HepG2 (cell line): ENCODE results near the gene ITPK1.

Experiments used
- CEBPB ChIP-seq: IDR thresholded peaks from 2 replicates; pipeline ENCODE4 v1.6.1; 2011; ENCODE audit warnings: low read depth, low read length, improper control_type of control experiment, borderline replicate concordance
- CTCF ChIP-seq: sonication (generic); formaldehyde crosslinking; IDR thresholded peaks from 2 replicates; pipeline ENCODE4 v1.5.0; 2020; ENCODE audit warnings: mild to moderate bottlenecking, missing genetic modification reagents, moderate library complexity
- EZH2 ChIP-seq: conservative IDR thresholded peaks from 2 replicates; pipeline ENCODE4 v1.6.1; 2012; ENCODE audit warnings: mild to moderate bottlenecking, low read depth, low read length, moderate library complexity
- HNF1A ChIP-seq, 2 experiments: sonication (generic) in 1 of 2; formaldehyde crosslinking in 1 of 2; IDR thresholded peaks; 2 replicates each; pipeline versions ENCODE4 v1.4.0 to v1.6.1; 2016 to 2020; ENCODE audit warnings: borderline replicate concordance in 1 of 2, low read depth in 1 of 2, mild to moderate bottlenecking in 1 of 2, missing genetic modification reagents in 1 of 2
- RFX1 ChIP-seq: fragments of 450-650 bp; IDR thresholded peaks from 2 replicates; pipeline ENCODE4 v1.6.1; 2017
- SIN3A ChIP-seq: IDR thresholded peaks from 2 replicates; pipeline ENCODE4 v1.6.1; 2011; ENCODE audit warnings: low read depth, mild to moderate bottlenecking, control low read depth, low read length, borderline replicate concordance
- SMC3 ChIP-seq: IDR thresholded peaks from 2 replicates; pipeline ENCODE4 v1.6.1; 2011; ENCODE audit warnings: low read length, improper control_type of control experiment
- TAF1 ChIP-seq: sonication (generic); formaldehyde crosslinking; IDR thresholded peaks from 2 replicates; pipeline ENCODE4 v1.4.0; 2020; ENCODE audit warnings: missing genetic modification reagents
- TSC22D2 ChIP-seq: sonication (generic); formaldehyde crosslinking; IDR thresholded peaks from 2 replicates; pipeline ENCODE4 v1.5.1; 2020; ENCODE audit warnings: missing genetic modification reagents, mild to moderate bottlenecking, borderline replicate concordance
- ZFX ChIP-seq: sonication (generic); formaldehyde crosslinking; IDR thresholded peaks from 2 replicates; pipeline ENCODE4 v1.4.0; 2020; ENCODE audit warnings: mild to moderate bottlenecking, low read depth, missing genetic modification reagents, moderate library complexity

GRCh38 chr14:92988786-92989755 lies 126.7 kb downstream of the ITPK1 start:
- TF ChIP-seq RFX1 (no peak), ZFX (CRISPR knock-in tag) (no peak), TAF1 (no peak), CTCF (CRISPR knock-in tag) (no peak), TSC22D2 (CRISPR knock-in tag) (no peak), HNF1A (IDR thresholded peaks at IDR 0.05; ENCODE audit: low read depth) (no peak), HNF1A (CRISPR knock-in tag; IDR thresholded peaks at IDR 0.05; ENCODE audit: borderline replicate concordance) (no peak), EZH2 (no peak), CEBPB (no peak), SMC3 (no peak), SIN3A (no peak)
